ENCODE measurements around the gene UGT1A4. TPM values are rescaled to one million over a fixed set of nuclear protein-coding genes. Genes with fewer than 3 reads are reported as not detected.

The UGT1A4 gene
- total RNA-seq, 1 donor from 2014 or later: not detected

DNA sequence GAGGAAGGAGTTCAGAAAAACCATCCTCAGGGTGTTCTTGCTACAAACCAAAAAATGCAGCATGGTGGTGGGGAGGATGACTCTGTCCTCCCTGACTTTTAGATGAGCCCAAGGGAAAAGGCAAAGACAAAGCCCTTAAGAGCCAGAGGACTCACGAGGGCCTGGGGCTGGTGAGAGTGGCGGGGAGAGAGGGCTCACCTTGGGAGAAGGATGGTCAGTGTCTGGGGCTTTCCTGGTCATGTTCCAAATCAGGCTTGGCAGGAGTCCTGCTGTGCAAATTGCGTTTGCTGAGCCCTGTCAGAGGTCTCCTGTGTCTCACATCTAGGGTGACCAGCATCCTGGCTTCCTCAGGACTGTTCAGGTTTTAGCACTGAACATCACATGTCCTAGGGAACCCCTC is 46.2 kb downstream of the UGT1A4 start:
- H3K27ac ChIP-seq: no peak overlapping the region
- H3K36me3 ChIP-seq: no peaks in the 10 kb centered on the region
- intact Hi-C loops (cut with DNase I): no loop called here
- no peaks in the 10 kb centered on the region for H3K4me1 ChIP-seq
- TF ChIP-seq, protein P1, sequence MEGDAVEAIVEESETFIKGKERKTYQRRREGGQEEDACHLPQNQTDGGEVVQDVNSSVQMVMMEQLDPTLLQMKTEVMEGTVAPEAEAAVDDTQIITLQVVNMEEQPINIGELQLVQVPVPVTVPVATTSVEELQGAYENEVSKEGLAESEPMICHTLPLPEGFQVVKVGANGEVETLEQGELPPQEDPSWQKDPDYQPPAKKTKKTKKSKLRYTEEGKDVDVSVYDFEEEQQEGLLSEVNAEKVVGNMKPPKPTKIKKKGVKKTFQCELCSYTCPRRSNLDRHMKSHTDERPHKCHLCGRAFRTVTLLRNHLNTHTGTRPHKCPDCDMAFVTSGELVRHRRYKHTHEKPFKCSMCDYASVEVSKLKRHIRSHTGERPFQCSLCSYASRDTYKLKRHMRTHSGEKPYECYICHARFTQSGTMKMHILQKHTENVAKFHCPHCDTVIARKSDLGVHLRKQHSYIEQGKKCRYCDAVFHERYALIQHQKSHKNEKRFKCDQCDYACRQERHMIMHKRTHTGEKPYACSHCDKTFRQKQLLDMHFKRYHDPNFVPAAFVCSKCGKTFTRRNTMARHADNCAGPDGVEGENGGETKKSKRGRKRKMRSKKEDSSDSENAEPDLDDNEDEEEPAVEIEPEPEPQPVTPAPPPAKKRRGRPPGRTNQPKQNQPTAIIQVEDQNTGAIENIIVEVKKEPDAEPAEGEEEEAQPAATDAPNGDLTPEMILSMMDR (IDR thresholded peaks at IDR 0.05): no peak
- no peaks in the 10 kb centered on the region for H3K9me3 ChIP-seq
- no peaks in the 10 kb centered on the region for H3K27me3 ChIP-seq
- H3K4me3 ChIP-seq: no peak overlapping the region
- no peak for DNase-seq (ENCODE audit: low spot score in 2 of 2)

DNA sequence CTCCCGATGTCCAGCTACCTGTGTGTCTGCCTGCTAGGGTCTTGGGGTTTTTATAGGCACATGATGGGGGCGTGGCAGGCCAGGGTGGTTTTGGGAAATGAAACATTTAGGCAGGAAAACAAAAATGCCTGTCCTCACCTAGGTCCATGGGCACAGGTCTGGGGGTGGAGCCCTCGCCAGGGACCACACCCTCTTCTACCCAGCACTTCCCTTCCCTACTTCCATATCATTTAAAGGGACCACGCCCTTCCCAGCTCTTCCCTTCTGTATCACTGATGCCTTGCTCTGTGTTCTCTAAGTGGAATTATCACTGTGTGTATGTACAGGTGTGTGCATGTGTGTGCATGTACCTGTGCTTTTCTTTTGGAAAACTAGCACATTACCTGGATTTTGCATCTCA is 47.9 kb downstream of the UGT1A4 start:
- H3K27ac ChIP-seq: no peak overlapping the region
- H3K4me1 ChIP-seq: no peaks in the 10 kb centered on the region
- H3K27me3 ChIP-seq: no peaks in the 10 kb centered on the region
- H3K9me3 ChIP-seq: no peaks in the 10 kb centered on the region
- no peak overlapping the region for H3K4me3 ChIP-seq
- DNase-seq (ENCODE audit: low spot score in 2 of 2): no peak
- TF ChIP-seq, protein P1 (IDR thresholded peaks at IDR 0.05): no peak
- intact Hi-C loops (cut with DNase I): no loop called here
- H3K36me3 ChIP-seq: no peaks in the 10 kb centered on the region

DNA sequence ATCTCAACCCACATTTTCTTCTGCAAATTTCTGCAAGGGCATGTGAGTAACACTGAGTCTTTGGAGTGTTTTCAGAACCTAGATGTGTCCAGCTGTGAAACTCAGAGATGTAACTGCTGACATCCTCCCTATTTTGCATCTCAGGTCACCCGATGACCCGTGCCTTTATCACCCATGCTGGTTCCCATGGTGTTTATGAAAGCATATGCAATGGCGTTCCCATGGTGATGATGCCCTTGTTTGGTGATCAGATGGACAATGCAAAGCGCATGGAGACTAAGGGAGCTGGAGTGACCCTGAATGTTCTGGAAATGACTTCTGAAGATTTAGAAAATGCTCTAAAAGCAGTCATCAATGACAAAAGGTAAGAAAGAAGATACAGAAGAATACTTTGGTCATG is 49.5 kb downstream of the UGT1A4 start:
- no peak overlapping the region for H3K4me3 ChIP-seq
- no peak overlapping the region for H3K27ac ChIP-seq
- DNase-seq (ENCODE audit: low spot score in 2 of 2): no peak
- H3K27me3 ChIP-seq: no peaks in the 10 kb centered on the region
- no peaks in the 10 kb centered on the region for H3K9me3 ChIP-seq
- no peaks in the 10 kb centered on the region for H3K36me3 ChIP-seq
- no peaks in the 10 kb centered on the region for H3K4me1 ChIP-seq
- intact Hi-C loops (cut with DNase I): no loop called here
- TF ChIP-seq, protein P1 (IDR thresholded peaks at IDR 0.05): no peak

DNA sequence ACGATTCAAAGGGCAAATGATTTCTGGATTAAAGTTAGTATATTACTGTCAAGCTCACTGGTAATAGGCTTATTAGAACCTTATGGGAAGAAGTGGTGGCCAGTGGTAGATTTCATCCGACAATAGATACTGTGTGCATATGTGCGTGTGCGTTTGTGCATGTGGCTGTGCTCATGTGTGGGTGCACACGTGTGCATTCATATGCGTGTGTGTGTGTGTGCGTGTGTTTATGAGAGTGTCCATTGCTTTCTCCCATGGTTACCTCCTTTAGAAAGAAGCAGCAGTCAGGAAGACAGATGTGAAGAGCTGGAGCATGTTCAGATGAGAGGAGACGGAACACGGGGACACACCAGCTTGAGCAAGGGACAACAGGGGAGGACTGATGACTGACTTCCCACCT is 50.7 kb downstream of the UGT1A4 start:
- H3K27me3 ChIP-seq: no peaks in the 10 kb centered on the region
- H3K36me3 ChIP-seq: no peaks in the 10 kb centered on the region
- no peak for DNase-seq (ENCODE audit: low spot score in 2 of 2)
- H3K9me3 ChIP-seq: no peaks in the 10 kb centered on the region
- H3K4me3 ChIP-seq: no peak overlapping the region
- no peaks in the 10 kb centered on the region for H3K4me1 ChIP-seq
- intact Hi-C loops (cut with DNase I): no loop called here
- TF ChIP-seq, protein P1 (IDR thresholded peaks at IDR 0.05): no peak
- no peak overlapping the region for H3K27ac ChIP-seq

DNA sequence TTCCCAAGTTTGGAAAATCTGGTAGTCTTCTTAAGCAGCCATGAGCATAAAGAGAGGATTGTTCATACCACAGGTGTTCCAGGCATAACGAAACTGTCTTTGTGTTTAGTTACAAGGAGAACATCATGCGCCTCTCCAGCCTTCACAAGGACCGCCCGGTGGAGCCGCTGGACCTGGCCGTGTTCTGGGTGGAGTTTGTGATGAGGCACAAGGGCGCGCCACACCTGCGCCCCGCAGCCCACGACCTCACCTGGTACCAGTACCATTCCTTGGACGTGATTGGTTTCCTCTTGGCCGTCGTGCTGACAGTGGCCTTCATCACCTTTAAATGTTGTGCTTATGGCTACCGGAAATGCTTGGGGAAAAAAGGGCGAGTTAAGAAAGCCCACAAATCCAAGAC is 53.6 kb downstream of the UGT1A4 start:
- no peaks in the 10 kb centered on the region for H3K4me1 ChIP-seq
- H3K36me3 ChIP-seq: no peaks in the 10 kb centered on the region
- TF ChIP-seq, protein P1 (IDR thresholded peaks at IDR 0.05): no peak
- no peaks in the 10 kb centered on the region for H3K27me3 ChIP-seq
- H3K27ac ChIP-seq: no peak overlapping the region
- no peak for DNase-seq (ENCODE audit: low spot score in 2 of 2)
- intact Hi-C loops (cut with DNase I): no loop called here
- no peak overlapping the region for H3K4me3 ChIP-seq
- no peaks in the 10 kb centered on the region for H3K9me3 ChIP-seq

DNA sequence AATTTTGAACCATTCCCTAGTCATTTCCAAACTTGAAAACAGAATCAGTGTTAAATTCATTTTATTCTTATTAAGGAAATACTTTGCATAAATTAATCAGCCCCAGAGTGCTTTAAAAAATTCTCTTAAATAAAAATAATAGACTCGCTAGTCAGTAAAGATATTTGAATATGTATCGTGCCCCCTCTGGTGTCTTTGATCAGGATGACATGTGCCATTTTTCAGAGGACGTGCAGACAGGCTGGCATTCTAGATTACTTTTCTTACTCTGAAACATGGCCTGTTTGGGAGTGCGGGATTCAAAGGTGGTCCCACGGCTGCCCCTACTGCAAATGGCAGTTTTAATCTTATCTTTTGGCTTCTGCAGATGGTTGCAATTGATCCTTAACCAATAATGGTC is 54.0 kb downstream of the UGT1A4 start:
- no peak for DNase-seq (ENCODE audit: low spot score in 2 of 2)
- intact Hi-C loops (cut with DNase I): no loop called here
- Histone ChIP-seq H3K4me3 (no peak overlapping the region), H3K27me3 (no peaks in the 10 kb centered on the region), H3K27ac (no peak overlapping the region), H3K4me1 (no peaks in the 10 kb centered on the region), H3K36me3 (no peaks in the 10 kb centered on the region), H3K9me3 (no peaks in the 10 kb centered on the region)
- TF ChIP-seq, protein P1 (IDR thresholded peaks at IDR 0.05): no peak
